K562 (cell line): Measurements from ENCODE around the gene FRMPD4. TPM values are rescaled to one million over a fixed set of nuclear protein-coding genes. Genes with fewer than 3 reads are reported as not detected.

Experiments used
- HCFC1 ChIP-seq: IDR thresholded peaks from 2 replicates; pipeline ENCODE4 v1.6.1; 2012; ENCODE audit warnings: low read depth, low read length, improper control_type of control experiment
- NBN ChIP-seq: fragments of 450-650 bp; IDR thresholded peaks from 2 replicates; pipeline ENCODE4 v1.6.1; 2016; ENCODE audit warnings: low read depth, mild to moderate bottlenecking
- NFRKB ChIP-seq: fragments of 450-650 bp; IDR thresholded peaks from 2 replicates; pipeline ENCODE4 v1.6.1; 2016; ENCODE audit warnings: low read depth
- SAP30 ChIP-seq: fragments of 200-600 bp; sonication (generic); IDR thresholded peaks from 2 replicates; pipeline ENCODE4 v1.6.1; 2012; ENCODE audit warnings: borderline replicate concordance, low read depth, mild to moderate bottlenecking, moderate library complexity, low read length, control low read depth, inconsistent platforms; ENCODE audit not compliant: insufficient read depth, poor library complexity, severe bottlenecking
- SNIP1 ChIP-seq: fragments of 450-650 bp; IDR thresholded peaks from 2 replicates; pipeline ENCODE4 v1.7.1; 2017; ENCODE audit warnings: low read depth, mild to moderate bottlenecking
- TRIM28 ChIP-seq: fragments of 450-650 bp; IDR thresholded peaks from 2 replicates; pipeline ENCODE4 v1.6.1; 2017
- ZZZ3 ChIP-seq: fragments of 450-650 bp; IDR thresholded peaks from 2 replicates; pipeline ENCODE4 v1.6.1; 2016; ENCODE audit warnings: antibody characterized with exemption, mild to moderate bottlenecking, moderate library complexity
- polyA plus RNA-seq, 8 experiments: library from polyadenylated mRNA; depleted of rRNA in 4 of 8; stranded (reverse) in 5 of 8; unstranded in 3 of 8; fragments of >200 nt; fragmentation: Nextera tagmentation in 2 of 8; fragmentation: Illumina TruSeq in 1 of 8; extraction: Ambion mirVana in 2 of 8; extraction: Trizol in 1 of 8; gene quantifications; 2 replicates each; pipeline versions ENCODE4 v1.2.1 to v1.2.3, GENCODE V29; 2011 to 2014; ENCODE audit warnings: inconsistent platforms in 1 of 8, missing spikeins in 1 of 8
- total RNA-seq, 7 experiments: library from RNA; depleted of rRNA in 6 of 7; stranded (reverse); fragments of >200 nt in 6 of 7; fragmentation: Illumina TruSeq in 2 of 7; extraction: Trizol in 2 of 7; gene quantifications; 2 replicates each; pipeline versions ENCODE4 v1.2.1 to v1.2.3, GENCODE V29; 2011 to 2021; ENCODE audit warnings: low replicate concordance in 1 of 7
- TF ChIP-seq, protein P1 (sequence below), 2 experiments: fragments of 450-650 bp; IDR thresholded peaks; 2 replicates each; pipeline ENCODE4 v1.6.1; 2016; ENCODE audit warnings: mild to moderate bottlenecking in 2 of 2, borderline replicate concordance in 1 of 2, low read depth in 1 of 2, moderate library complexity in 1 of 2
- TF ChIP-seq, protein P2 (sequence below): IDR thresholded peaks from 2 replicates; pipeline ENCODE4 v1.6.1; 2016; ENCODE audit warnings: missing genetic modification characterization, missing compliant biosample characterization
- TF ChIP-seq, protein P3 (sequence below): fragments of 250-450 bp; sonication (Bioruptor Pico); IDR thresholded peaks from 2 replicates; pipeline ENCODE4 v1.4.0; 2020
- TF ChIP-seq, protein P4 (sequence below): sonication (generic); formaldehyde crosslinking; IDR thresholded peaks from 2 replicates; pipeline ENCODE4 v1.4.0; 2020; ENCODE audit warnings: mild to moderate bottlenecking, missing genetic modification reagents

Gene FRMPD4
- total and polyA plus RNA-seq, 9 of the 15 experiments (the other 6 are each of a cell fraction or from before 2014, with no cell fraction given) = not detected

DNA sequence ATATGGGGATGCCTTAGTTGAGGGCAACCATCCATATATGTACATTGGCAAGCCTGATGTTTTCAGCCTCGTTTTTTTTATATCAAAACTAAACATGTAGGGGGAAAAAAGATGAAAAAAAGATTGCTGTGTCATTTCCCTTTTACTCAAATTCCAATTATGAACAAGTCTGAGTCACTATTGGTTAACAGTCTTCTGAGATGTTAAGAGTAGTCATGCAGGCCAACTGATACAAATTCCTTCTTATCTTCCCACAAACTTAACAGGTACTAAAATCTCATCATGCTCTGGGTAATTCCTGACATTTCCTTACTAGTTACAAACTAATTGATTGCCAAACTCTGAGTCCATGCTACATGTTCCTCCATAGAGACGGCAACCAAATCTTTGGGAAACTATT, 222.1 kb downstream of the FRMPD4 start (continued):
- TF ChIP-seq, protein P1, sequence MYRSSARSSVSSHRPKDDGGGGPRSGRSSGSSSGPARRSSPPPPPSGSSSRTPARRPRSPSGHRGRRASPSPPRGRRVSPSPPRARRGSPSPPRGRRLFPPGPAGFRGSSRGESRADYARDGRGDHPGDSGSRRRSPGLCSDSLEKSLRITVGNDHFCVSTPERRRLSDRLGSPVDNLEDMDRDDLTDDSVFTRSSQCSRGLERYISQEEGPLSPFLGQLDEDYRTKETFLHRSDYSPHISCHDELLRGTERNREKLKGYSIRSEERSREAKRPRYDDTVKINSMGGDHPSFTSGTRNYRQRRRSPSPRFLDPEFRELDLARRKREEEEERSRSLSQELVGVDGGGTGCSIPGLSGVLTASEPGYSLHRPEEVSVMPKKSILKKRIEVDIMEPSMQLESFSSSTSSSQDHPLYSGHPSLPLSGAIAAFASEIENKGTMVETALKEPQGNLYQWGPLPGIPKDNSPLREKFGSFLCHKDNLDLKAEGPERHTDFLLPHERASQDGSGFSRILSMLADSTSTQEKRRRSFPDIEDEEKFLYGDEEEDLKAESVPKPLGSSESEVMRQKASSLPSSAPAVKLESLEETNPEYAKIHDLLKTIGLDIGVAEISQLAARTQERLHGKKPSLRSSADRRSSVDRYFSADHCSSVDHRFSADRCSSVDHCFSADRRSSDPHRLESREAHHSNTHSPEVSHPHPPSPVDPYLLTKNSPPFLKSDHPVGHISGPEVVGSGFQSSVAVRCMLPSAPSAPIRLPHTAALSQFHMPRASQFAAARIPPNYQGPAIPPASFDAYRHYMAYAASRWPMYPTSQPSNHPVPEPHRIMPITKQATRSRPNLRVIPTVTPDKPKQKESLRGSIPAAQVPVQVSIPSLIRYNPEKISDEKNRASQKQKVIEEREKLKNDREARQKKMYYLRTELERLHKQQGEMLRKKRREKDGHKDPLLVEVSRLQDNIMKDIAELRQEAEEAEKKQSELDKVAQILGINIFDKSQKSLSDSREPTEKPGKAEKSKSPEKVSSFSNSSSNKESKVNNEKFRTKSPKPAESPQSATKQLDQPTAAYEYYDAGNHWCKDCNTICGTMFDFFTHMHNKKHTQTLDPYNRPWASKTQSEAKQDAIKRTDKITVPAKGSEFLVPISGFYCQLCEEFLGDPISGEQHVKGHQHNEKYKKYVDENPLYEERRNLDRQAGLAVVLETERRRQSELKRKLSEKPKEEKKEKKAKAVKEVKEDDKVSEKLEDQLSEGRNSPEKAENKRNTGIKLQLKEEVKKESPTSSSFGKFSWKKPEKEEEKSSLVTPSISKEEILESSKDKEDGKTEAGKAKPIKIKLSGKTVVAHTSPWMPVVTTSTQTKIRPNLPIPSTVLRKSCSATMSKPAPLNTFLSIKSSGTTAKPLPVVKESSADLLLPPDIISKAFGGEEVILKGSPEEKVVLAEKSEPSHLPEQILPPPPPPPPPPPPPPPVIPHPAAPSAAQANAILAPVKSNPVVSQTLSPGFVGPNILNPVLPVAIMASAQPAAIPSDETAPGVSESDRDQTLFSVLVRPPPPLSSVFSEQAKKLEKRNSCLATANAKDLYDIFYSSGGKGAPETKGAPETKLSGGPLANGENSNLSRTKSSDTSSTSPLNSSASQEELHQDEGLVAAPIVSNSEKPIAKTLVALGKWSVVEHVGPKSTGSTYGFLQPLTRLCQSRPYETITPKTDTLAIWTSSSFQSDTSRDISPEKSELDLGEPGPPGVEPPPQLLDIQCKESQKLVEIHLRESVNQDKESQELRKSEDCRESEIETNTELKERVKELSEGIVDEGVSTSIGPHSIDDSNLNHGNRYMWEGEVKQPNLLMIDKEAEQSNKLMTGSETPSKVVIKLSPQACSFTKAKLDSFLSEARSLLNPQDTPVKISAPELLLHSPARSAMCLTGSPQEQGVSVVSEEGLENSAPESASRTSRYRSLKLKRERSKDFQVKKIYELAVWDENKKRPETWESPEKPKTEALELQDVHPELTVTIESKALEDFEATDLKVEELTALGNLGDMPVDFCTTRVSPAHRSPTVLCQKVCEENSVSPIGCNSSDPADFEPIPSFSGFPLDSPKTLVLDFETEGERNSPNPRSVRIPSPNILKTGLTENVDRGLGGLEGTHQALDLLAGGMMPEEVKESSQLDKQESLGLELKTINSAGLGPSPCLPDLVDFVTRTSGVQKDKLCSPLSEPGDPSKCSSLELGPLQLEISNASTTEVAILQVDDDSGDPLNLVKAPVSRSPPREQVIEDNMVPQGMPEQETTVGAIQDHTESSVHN (IDR thresholded peaks at IDR 0.05; ENCODE audit: borderline replicate concordance in 1 of 2, low read depth in 1 of 2) = no peak
- TF ChIP-seq, protein P2, sequence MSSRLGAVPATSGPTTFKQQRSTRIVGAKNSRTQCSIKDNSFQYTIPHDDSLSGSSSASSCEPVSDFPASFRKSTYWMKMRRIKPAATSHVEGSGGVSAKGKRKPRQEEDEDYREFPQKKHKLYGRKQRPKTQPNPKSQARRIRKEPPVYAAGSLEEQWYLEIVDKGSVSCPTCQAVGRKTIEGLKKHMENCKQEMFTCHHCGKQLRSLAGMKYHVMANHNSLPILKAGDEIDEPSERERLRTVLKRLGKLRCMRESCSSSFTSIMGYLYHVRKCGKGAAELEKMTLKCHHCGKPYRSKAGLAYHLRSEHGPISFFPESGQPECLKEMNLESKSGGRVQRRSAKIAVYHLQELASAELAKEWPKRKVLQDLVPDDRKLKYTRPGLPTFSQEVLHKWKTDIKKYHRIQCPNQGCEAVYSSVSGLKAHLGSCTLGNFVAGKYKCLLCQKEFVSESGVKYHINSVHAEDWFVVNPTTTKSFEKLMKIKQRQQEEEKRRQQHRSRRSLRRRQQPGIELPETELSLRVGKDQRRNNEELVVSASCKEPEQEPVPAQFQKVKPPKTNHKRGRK (tag) = no peak
- no peak for TF ChIP-seq ZZZ3
- no peak for TF ChIP-seq SAP30
- no peak for TF ChIP-seq HCFC1
- TF ChIP-seq, protein P3, sequence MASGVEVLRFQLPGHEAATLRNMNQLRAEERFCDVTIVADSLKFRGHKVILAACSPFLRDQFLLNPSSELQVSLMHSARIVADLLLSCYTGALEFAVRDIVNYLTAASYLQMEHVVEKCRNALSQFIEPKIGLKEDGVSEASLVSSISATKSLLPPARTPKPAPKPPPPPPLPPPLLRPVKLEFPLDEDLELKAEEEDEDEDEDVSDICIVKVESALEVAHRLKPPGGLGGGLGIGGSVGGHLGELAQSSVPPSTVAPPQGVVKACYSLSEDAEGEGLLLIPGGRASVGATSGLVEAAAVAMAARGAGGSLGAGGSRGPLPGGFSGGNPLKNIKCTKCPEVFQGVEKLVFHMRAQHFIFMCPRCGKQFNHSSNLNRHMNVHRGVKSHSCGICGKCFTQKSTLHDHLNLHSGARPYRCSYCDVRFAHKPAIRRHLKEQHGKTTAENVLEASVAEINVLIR (CRISPR knock-in tag) = no peak
- no peak for TF ChIP-seq SNIP1
- no peak for TF ChIP-seq NBN
- TF ChIP-seq TRIM28 = no peak
- no peak for TF ChIP-seq NFRKB
- TF ChIP-seq, protein P4, sequence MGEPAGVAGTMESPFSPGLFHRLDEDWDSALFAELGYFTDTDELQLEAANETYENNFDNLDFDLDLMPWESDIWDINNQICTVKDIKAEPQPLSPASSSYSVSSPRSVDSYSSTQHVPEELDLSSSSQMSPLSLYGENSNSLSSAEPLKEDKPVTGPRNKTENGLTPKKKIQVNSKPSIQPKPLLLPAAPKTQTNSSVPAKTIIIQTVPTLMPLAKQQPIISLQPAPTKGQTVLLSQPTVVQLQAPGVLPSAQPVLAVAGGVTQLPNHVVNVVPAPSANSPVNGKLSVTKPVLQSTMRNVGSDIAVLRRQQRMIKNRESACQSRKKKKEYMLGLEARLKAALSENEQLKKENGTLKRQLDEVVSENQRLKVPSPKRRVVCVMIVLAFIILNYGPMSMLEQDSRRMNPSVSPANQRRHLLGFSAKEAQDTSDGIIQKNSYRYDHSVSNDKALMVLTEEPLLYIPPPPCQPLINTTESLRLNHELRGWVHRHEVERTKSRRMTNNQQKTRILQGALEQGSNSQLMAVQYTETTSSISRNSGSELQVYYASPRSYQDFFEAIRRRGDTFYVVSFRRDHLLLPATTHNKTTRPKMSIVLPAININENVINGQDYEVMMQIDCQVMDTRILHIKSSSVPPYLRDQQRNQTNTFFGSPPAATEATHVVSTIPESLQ (CRISPR knock-in tag) = no peak
